ENCODE data around the gene FOXA3.
A peak's percentile ranks its signal among the peaks of the same experiment; 100 is the strongest.

The FOXA3 gene

DNA sequence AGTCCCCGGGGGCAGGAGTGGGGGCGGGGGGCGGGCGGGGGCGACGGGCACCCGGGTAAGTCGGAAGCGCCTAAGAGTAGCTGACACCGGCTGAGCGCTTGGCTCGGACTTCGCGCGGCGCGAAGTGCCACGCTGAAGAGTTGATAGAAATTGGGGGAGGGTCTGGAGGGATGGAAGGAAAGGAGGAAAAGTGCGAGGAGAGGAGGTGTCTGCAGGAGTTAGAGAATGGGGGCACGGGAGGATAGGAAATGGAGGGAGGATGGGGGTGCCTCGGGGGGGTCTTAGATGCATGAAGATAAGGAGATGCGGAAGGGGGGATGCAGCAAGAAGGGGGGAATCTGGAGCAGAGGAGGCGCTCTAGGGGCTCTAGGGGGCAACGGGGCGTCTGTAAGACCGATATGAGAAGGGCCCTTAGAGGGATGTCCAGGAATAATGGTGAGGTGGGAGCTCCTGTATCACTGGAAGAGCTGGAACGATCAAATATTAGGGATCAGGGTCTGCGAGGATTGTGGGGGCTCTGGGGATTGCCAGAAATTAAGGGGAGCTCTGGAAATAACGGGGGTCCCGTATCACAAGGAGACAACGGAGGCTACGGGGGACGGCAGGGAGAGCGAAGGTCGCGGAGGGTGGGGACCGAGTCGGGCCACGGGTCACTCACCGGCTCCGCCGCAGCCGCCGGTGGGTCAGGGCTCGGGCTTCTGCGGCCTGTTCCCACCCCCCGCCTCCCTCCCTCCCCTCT is 38.0 kb downstream of the FOXA3 start, which contains the start of gene MYPOP:
Gene MYPOP, minus strand, starts transcription at position 702 of the 739 bp plus-strand sequence. CDS start 840 bp downstream, outside the sequence.
- FAIRE-seq (no peak), DNase-seq (ENCODE audit: insufficient read length, low spot score) (no peak)
- TF ChIP-seq POLR2A (IDR thresholded peaks at IDR 0.05; ENCODE audit: low read depth, low read length) = 0 out of 2 replicates have a peak, but pooled peaks have one; percentile 25

DNA sequence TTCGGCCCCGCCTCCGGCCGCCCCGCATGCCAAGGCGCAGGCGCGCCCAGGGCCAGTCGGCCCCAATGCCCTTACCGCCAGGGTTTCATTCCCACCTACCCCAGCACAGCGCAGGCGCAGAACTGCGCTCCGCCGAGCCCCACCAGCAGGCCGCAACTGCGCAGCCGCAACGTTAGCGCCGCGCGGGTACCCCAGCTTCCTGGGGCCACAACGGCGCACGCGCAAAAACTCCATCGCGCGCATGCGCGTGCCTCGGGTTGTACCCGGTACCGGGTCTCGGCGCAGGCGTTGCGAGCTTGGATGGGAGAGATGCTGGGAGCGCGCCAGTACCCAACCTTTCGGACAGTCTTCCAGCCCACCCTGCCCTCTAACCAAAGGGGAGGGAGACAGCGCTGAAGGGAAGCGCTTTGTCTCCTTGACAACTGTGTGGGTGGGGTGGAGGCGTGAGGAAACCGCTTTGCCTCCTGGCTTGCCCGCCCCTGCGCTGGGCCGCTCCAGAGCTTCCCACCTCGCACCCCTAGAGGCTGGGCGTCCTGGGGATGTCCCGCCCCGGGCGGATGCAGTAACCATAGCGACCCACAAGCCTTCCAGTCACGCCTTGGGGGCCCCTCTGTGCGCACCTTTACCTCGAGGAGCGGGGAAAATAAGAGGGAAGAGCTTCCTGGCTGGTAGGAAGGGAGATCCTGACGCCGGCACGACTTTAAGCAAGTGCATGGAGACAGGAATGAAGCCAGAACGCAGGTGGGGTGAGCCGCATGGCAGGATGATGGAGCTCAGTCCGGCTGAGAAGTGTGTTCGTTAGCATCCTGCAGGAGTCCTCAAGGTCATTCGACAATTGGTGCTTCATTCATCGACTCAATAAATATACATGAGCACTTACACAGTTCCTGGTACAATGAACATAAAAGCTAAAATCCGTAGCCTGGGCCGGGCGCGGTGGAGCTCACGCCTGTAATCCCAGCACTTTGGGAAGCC is 38.8 kb downstream of the FOXA3 start:
- DNase-seq (ENCODE audit: insufficient read length, low spot score) (peak; percentile 99), FAIRE-seq (peak; percentile 6)
- peak; percentile 69 for TF ChIP-seq POLR2A (IDR thresholded peaks at IDR 0.05; ENCODE audit: low read depth, low read length)

DNA sequence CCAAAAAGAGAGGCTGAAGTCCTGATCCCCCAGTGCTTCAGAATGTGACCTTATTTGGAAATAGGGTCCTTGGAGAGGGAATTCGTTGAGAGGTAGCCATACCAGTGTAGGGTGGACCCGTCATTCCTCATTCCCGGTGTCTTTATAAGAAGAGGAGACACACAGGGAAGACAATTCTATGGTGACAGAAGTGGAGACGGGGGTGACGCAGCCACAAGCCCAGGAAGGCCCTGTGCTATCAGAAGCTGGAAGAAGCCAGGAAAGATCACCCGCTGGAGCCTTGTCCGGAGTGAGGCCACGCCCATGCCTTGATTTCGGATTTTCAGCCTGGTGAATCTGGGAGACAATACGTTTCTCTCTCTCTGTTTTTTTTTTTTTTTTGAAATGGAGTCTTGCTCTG is 40.9 kb downstream of the FOXA3 start:
- no peak for TF ChIP-seq POLR2A (IDR thresholded peaks at IDR 0.05; ENCODE audit: low read depth, low read length)
- no peak for DNase-seq (ENCODE audit: insufficient read length, low spot score)
- FAIRE-seq = no peak

DNA sequence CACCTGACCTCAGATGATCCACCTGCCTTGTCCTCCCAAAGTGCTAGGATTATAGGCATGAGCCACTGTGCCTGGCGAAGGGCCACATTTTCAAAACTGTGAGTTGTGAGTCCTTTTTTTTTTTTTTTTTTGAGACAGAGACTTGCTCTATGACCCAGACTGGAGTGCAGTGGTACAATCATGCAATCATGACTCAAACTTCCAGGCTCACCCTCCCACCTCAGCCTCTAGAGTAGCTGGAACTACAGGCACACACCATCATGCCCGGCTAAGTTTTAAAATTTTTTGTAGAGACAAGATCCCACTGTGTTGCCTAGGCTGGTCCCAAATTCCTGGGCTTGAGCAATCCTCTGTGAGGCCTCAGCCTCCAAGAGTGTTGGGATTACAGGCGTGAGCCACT is 42.1 kb downstream of the FOXA3 start:
- DNase-seq (ENCODE audit: insufficient read length, low spot score) = no peak
- TF ChIP-seq POLR2A (IDR thresholded peaks at IDR 0.05; ENCODE audit: low read depth, low read length) = no peak
- no peak for FAIRE-seq

DNA sequence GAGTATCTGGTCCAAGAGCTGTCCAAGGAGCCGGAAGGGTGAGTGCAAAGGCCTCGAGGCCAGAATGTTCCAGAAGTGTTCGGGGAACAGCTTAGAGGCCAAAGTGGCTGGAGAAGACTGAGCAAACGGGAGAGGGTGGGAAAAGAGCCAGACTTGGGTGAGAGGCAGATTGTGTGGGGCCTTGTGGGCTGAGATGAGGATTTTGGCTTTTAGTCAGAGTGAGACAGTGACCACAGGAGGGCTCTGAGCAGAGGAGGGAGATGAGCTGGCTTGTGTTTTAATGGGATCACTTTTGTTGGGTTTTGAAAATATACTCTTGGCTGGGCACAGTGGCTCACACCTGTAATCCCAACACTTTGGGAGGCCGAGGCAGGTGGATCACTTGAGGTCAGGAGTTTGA is 44.8 kb downstream of the FOXA3 start:
- no peak for FAIRE-seq
- TF ChIP-seq POLR2A (IDR thresholded peaks at IDR 0.05; ENCODE audit: low read depth, low read length) = no peak
- no peak for DNase-seq (ENCODE audit: insufficient read length, low spot score)

DNA sequence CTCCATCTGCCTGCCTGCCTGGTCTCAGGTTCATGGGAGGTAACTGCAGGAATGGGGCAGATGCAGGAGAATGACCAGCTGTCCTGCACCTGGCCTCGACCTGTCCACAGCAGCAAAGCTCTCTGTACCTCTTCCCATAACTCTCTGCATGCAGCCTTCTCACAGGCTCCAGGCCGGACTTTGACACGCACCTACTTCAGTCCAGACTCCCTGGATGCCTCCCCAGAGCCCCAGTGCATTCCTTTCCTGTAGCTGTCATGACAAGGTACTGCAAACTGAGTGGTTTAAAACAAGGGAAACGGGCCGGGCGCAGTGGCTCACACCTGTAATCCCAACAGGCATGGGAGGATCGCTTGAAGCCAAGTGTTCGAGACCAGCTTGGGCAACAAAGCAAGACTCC is 47.2 kb downstream of the FOXA3 start:
- no peak for TF ChIP-seq POLR2A (IDR thresholded peaks at IDR 0.05; ENCODE audit: low read depth, low read length)
- FAIRE-seq = no peak
- DNase-seq (ENCODE audit: insufficient read length, low spot score) = no peak

DNA sequence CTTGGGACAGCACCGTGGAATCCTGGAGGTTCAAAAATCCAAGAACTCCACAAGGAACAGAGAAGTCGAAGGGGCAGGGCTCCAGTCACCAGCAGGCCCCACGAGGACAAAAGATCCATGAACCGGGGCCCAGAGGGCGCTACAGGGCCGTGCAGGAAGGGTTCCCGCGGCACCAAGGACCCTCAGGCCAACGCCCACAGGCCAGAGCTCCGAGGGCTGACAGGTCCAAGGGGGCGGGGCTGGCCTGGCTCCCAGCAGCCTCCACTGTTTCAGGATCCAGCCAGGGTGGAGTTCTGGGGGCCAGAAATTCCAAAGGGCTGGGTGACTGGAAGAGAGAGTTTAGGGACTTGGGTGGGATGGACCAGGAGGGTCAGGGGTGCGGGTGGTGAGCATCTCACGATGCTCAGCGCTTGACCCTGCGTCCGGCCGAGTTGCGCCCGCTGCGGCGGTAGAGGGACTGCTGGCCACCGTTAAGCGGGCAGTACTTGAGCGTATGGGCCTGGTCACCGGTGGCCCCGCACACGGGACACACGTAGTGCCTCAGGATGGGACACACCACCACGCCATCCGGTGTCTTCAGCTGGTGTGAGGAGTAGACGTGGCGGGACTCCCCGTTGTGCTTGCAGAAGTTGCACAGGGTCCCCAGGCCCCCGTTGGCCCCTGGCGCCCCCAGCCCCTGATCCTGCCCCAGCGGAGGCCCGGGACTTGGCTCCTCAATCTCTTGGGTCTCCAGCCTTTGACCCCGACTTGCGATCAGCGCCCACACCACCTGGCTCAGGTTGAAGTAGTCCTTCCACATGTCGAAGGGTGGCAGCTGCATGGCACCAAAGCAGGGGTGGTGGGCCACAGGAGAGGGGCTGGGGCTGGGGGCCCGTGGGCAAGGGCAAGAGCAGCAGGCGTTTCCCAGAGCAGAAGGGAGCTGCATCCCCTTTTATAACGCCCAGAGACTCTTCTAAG is 50.0 kb downstream of the FOXA3 start, which contains the start of gene NANOS2:
Gene NANOS2, minus strand, starts transcription at position 905 of the 957 bp plus-strand sequence. Its CDS starts 85 bp downstream, at position 820.
- TF ChIP-seq POLR2A (IDR thresholded peaks at IDR 0.05; ENCODE audit: low read depth, low read length) = no peak
- no peak for DNase-seq (ENCODE audit: insufficient read length, low spot score)
- FAIRE-seq = no peak

DNA sequence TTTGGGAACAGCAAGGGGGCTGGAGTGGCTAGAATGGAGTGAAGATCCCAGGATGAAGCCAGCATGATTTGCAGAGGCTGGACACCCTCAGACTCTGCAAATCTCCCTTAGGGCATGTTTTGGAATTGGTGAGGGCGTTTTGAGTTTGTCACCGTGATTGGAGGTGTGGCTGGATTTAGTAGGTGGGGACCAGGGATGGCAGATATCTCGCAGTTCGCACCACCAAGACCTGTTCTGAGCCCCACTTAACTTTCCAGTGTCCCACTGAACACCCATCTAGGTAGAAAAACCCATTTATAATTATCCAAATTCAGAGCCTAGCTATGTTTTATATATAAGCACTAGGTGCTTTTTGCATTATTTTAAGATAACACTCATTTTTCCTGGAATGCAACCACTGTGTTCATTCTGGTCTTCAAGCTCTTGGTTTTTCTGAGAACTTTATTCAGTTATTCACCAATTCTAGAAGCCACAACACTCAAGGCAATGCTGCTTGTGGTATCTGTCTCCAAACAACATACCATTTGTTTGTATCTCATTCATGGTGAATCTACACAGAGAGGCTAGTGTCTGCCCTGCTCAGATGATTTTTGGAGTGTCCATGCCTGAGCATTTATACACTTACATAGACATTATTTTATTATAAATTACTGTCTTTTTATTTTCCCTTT is 53.4 kb downstream of the FOXA3 start:
- no peak for TF ChIP-seq POLR2A (IDR thresholded peaks at IDR 0.05; ENCODE audit: low read depth, low read length)
- no peak for DNase-seq (ENCODE audit: insufficient read length, low spot score)
- no peak for FAIRE-seq

DNA sequence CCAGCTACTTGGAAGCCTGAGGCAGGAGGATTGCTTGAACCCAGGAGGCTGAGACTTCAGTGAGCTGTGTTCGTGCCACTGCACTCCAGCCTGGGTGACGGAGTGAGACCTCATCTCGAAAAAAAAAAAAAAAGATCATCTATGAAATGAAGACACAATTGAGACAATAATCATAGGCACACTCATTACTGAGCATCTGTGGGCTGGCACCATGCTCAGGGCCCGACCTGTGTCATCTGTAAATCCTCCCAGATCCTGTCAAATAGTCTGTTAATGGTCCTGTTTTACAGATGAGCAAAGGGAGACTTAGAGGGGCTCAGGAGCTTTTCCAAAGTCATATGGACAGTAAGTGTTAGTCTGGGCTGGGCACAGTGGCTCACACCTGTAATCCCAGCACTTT is 54.6 kb downstream of the FOXA3 start:
- no peak for TF ChIP-seq POLR2A (IDR thresholded peaks at IDR 0.05; ENCODE audit: low read depth, low read length)
- no peak for FAIRE-seq
- DNase-seq (ENCODE audit: insufficient read length, low spot score) = no peak

DNA sequence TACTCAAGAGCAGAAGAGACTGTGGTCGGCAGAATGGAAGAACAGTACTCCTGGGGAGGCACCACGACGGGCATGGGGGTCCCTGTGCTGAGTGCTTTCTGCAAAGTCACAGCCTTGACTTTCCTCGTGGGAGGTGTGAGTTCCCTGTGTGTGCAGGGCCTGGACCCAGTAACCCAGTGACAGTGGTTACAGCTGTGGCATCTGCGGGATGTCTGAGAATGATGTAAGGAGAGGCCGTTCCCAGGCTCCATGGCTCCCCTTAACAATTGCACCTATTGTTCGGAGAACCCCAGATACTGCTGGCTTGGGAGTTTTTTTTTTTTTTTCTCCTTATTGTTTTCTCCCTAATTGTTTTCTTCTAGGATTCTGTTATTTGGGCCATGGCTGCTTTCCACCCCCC is 55.6 kb downstream of the FOXA3 start:
- FAIRE-seq (no peak), DNase-seq (ENCODE audit: insufficient read length, low spot score) (no peak)
- no peak for TF ChIP-seq POLR2A (IDR thresholded peaks at IDR 0.05; ENCODE audit: low read depth, low read length)

DNA sequence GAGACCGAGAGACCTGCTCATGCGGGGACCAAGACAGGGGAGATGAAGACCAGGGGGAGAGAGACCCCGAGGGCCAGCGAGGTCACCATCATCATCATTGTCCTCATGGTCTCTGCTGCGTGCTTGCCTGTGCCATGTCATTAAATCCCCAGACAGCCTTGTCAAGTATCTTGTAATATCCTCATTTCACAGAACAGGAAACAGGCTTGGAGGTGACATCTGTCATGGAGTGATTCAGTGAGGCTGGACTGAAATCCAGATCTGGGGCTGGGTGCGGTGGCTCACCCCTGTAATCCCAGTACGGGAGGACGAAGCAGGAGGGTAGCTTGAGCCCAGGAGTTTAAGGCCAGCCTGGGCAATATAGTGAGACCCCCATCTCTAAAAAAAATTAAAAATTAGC is 56.3 kb downstream of the FOXA3 start:
- no peak for FAIRE-seq
- DNase-seq (ENCODE audit: insufficient read length, low spot score) = no peak
- no peak for TF ChIP-seq POLR2A (IDR thresholded peaks at IDR 0.05; ENCODE audit: low read depth, low read length)

DNA sequence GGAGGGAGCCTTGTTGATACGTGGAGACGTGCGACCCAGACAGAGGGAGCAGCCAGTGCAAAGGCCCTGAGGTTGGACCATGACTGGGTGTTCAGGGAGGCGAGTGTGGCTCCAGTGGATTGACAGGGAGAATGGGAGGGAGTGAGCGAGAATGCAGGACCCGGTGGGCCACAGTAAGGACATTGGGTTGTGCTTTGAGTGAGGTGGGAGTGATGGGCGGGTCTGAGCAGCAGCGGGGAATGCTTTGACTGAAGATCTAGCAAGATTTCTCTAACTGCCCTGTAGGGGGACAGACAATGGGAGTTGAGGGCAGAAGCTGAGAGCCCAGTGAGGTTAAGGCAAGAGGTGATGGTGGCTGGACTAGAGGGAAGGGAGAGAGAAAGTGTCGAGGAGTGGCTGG is 58.2 kb downstream of the FOXA3 start:
- DNase-seq (ENCODE audit: insufficient read length, low spot score) (no peak), FAIRE-seq (no peak)
- no peak for TF ChIP-seq POLR2A (IDR thresholded peaks at IDR 0.05; ENCODE audit: low read depth, low read length)

All from H54 (cell line).